KMS-11 (cell line): Measurements from ENCODE around the gene GSK3B.

ENCODE experiments used
- H2AFZ ChIP-seq: fragments of 200-600 bp; sonication (generic); 2 replicates; pipeline ENCODE4 v1.6.1; 2016; ENCODE audit warnings: antibody characterized with exemption, mixed run types, low read depth
- H3K27ac ChIP-seq: fragments of 200-600 bp; sonication (generic); 2 replicates; pipeline ENCODE4 v1.6.1; 2016; ENCODE audit warnings: mild to moderate bottlenecking, mixed run types
- H3K27me3 ChIP-seq: fragments of 200-600 bp; sonication (generic); 2 replicates; pipeline ENCODE4 v1.6.1; 2017; ENCODE audit warnings: mild to moderate bottlenecking, low read depth, mixed run types, moderate library complexity; ENCODE audit not compliant: insufficient read depth
- H3K36me3 ChIP-seq: fragments of 200-600 bp; sonication (generic); 2 replicates; pipeline ENCODE4 v1.6.1; 2017; ENCODE audit warnings: mild to moderate bottlenecking, mixed run types; ENCODE audit not compliant: insufficient read depth
- H3K4me1 ChIP-seq: fragments of 200-600 bp; sonication (generic); 2 replicates; pipeline ENCODE4 v1.6.1; 2016; ENCODE audit warnings: mild to moderate bottlenecking, low read depth, mixed run types; ENCODE audit not compliant: poor library complexity, severe bottlenecking
- H3K4me2 ChIP-seq: fragments of 200-600 bp; sonication (generic); 2 replicates; pipeline ENCODE4 v1.7.0; 2016; ENCODE audit warnings: mild to moderate bottlenecking, mixed run types
- H3K4me3 ChIP-seq: fragments of 200-600 bp; sonication (generic); IDR thresholded peaks from 2 replicates; pipeline ENCODE4 v1.6.1; 2017; ENCODE audit warnings: low read depth, low read length, mixed read lengths; ENCODE audit not compliant: insufficient read depth
- H3K79me2 ChIP-seq: fragments of 200-600 bp; sonication (generic); 2 replicates; pipeline ENCODE4 v1.6.1; 2016; ENCODE audit warnings: low read depth, mixed run types; ENCODE audit not compliant: insufficient read depth
- H3K9ac ChIP-seq: fragments of 200-600 bp; sonication (generic); 2 replicates; pipeline ENCODE4 v1.6.1; 2016; ENCODE audit warnings: mild to moderate bottlenecking, mixed run types
- H4K20me1 ChIP-seq: fragments of 200-600 bp; sonication (generic); 2 replicates; pipeline ENCODE4 v1.6.1; 2016; ENCODE audit warnings: mild to moderate bottlenecking, mixed run types; ENCODE audit not compliant: insufficient read depth
- TF ChIP-seq, protein P1 (sequence below): fragments of 200-600 bp; sonication (generic); conservative IDR thresholded peaks from 2 replicates; pipeline ENCODE4 v1.6.1; 2017; ENCODE audit warnings: low read depth, mild to moderate bottlenecking, antibody characterized with exemption, low read length, moderate library complexity, mixed read lengths

GSK3B gene

DNA sequence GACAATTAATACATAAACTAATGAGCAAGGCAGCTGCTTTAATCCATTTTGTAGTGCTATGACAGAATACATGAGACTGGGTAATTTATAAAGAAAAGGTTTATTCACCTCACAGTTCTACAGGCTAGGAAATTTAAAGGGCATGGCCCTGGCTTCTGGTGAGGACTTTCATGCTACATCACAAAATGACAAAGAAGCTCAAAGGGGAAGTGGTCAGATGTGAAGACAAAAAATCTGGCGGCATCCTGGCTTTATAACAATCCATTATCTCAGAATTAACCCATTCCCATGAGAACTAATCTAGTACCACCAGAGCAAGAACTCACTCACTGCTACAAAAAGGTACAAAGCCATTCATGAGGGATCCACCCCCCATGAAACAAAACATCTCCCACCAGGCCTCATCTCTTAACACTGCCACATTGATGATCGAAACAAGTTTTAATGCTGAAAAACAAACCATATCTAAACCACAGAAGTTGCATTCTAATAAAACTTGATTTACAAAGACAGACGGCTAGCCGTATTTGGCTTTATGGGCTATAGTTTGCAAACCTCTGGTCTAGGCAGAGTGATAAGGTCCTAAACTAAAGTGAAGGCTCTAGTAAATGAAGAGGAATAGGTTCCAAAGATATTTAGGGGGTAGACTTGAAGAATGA is 44.2 kb downstream of the GSK3B start:
- H3K79me2 ChIP-seq, result peaks cover 83% of the 10 kb centered on the region
- no peak overlapping the region for H3K4me2 ChIP-seq
- 0 out of 2 replicates have a peak, but pooled peaks cover 7% of the 10 kb centered on the region for H4K20me1 ChIP-seq
- no peaks in the 10 kb centered on the region for H3K4me1 ChIP-seq
- H3K27ac ChIP-seq, result no peak overlapping the region
- TF ChIP-seq, protein P1, sequence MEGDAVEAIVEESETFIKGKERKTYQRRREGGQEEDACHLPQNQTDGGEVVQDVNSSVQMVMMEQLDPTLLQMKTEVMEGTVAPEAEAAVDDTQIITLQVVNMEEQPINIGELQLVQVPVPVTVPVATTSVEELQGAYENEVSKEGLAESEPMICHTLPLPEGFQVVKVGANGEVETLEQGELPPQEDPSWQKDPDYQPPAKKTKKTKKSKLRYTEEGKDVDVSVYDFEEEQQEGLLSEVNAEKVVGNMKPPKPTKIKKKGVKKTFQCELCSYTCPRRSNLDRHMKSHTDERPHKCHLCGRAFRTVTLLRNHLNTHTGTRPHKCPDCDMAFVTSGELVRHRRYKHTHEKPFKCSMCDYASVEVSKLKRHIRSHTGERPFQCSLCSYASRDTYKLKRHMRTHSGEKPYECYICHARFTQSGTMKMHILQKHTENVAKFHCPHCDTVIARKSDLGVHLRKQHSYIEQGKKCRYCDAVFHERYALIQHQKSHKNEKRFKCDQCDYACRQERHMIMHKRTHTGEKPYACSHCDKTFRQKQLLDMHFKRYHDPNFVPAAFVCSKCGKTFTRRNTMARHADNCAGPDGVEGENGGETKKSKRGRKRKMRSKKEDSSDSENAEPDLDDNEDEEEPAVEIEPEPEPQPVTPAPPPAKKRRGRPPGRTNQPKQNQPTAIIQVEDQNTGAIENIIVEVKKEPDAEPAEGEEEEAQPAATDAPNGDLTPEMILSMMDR, result no peak
- no peak overlapping the region for H3K9ac ChIP-seq
- H3K36me3 ChIP-seq, result no peaks in the 10 kb centered on the region
- no peaks in the 10 kb centered on the region for H3K27me3 ChIP-seq
- no peak overlapping the region for H2AFZ ChIP-seq
- no peak overlapping the region for H3K4me3 ChIP-seq

DNA sequence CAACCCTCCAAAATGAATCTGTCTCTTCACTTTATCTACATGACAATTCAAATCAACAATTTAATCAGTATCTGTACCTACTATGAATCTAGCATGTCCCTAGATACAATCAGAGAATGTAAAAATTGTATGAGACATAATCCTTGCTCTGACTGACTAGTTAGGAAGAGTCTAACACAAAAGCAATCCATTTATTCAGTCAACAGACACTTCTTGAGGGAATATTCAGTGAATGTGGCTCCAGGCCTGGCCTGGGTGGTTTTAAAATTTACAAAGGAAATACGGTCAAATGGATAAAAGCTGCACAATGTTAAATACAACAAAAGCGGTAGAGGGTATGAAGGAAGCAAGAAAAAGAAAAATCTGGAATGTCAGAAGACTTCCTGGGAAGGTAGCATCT is 45.2 kb downstream of the GSK3B start:
- TF ChIP-seq, protein P1, result no peak
- Histone ChIP-seq H3K27ac (no peak overlapping the region), H3K79me2 (peaks cover 83% of the 10 kb centered on the region), H3K9ac (no peak overlapping the region), H4K20me1 (0 out of 2 replicates have a peak, but pooled peaks cover 7% of the 10 kb centered on the region), H3K27me3 (no peaks in the 10 kb centered on the region), H3K4me3 (no peak overlapping the region), H3K36me3 (no peaks in the 10 kb centered on the region), H2AFZ (no peak overlapping the region), H3K4me2 (no peak overlapping the region), H3K4me1 (no peaks in the 10 kb centered on the region)

DNA sequence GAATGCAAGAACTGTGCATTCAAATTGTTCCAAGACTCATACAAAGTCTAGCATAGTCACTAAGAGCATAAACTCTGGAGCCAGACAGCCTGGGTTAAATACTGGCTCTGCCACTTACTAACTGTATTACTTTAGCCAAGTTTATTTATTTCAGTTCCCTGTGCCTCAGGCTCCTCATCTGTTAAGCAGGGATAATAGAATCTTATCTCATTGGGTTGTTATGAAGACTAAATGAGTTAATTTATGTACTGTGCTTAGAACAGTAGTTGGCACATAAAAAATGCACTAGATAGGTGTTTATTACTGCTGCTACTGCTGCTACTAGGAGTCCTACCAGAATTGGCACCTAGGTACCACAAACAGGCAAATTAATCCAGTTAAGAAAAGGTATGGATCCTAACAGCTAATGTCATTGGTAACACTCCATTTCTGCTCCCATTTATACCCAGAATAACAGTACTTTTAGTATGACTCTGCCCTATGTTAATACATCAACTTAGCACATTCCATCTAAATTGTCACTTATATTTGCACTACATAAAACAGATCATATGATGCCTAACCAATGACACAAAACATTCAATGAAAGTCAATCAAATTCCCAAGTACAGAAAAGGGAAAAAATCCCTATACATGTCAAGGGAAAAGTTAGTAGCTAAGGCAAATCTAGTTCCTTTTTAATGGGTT is 45.7 kb downstream of the GSK3B start:
- H3K27me3 ChIP-seq, result no peaks in the 10 kb centered on the region
- peaks cover 88% of the 10 kb centered on the region for H3K79me2 ChIP-seq
- H2AFZ ChIP-seq, result no peak overlapping the region
- no peak overlapping the region for H3K4me2 ChIP-seq
- no peak overlapping the region for H3K4me3 ChIP-seq
- no peaks in the 10 kb centered on the region for H3K4me1 ChIP-seq
- H4K20me1 ChIP-seq, result 0 out of 2 replicates have a peak, but pooled peaks cover 7% of the 10 kb centered on the region
- no peaks in the 10 kb centered on the region for H3K36me3 ChIP-seq
- TF ChIP-seq, protein P1, result no peak
- no peak overlapping the region for H3K9ac ChIP-seq
- H3K27ac ChIP-seq, result no peak overlapping the region

DNA sequence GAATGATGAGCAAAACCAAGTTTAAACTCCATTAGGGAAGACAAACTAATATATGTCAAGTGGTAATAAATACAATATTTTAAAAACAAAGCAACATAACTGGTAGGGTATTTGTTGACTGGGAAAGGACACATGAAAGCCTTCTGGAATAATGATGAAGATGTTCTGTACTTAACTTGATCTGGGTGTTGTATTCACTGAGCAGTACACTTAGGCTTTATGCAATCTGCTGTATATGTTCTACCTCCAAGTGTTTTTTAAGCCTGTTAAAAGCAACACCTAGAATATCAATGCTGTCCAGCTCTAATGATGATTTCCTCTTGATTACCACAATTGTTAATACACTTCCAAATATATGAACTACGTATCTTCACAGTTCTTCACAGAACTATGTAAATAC is 46.6 kb downstream of the GSK3B start:
- Histone ChIP-seq H3K4me2 (no peak overlapping the region), H3K4me1 (no peaks in the 10 kb centered on the region), H3K27me3 (no peaks in the 10 kb centered on the region), H4K20me1 (peaks cover 9% of the 10 kb centered on the region; the same call in 1 of the 2 replicates), H3K36me3 (no peaks in the 10 kb centered on the region), H3K4me3 (no peak overlapping the region), H3K79me2 (peaks cover 91% of the 10 kb centered on the region), H3K27ac (no peak overlapping the region), H3K9ac (no peak overlapping the region), H2AFZ (no peak overlapping the region)
- TF ChIP-seq, protein P1, result no peak
